ENCODE measurements around the gene COBL. TPM values are rescaled to one million over a fixed set of nuclear protein-coding genes. Genes with fewer than 3 reads are reported as not detected.

COBL gene
- total and polyA plus RNA-seq, 2 donors (not counting 3 experiments of a cell fraction or from before 2014, with no cell fraction given) = 0.11 TPM; not detected in 1

DNA sequence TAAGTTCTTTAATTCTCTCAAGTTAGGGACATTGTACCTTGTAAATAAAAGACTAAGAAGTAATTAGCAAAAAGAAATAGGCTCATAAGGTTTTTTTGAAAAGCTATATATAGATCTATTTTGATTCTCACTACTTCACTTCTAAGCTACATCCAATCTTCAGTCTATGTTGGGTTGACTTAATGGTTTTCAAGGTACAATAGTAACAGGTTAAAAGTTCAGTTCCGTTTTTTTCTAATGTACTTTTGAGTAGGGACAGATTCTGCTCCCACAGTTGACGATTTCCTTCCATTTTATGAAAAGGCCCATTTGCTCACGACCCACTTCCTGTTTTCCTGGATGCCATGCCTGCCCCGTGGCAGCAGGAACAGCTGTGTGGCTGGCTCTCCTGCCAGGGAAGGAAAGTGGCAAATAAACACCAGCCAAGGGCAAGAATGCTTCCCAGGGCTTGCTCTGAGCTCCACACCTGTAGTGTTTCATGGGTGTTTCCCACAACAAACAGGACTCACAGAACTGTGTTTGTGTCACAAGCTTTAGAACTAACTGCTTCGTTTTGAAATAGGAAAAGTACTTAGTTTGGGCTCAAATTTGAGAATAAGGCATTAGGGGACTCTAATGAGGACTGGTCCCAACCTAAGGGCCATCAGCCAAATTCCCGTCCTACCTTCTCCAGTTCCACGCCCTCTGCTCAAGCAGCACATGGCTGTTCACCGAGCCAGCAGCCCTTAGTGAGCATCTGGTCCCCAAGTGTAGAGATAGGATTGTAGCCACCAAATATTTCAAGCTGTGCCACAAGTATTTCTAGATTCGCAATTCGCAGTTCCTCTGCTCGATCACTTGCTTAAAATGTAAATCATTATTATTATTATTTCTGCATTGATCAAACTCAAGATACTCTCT is 240.7 kb downstream of the COBL start:
- Histone ChIP-seq H3K4me2 (ENCODE audit: insufficient read depth, low read length) (peak overlapping the region; percentile 7), H3K9me3 (replicated peaks; ENCODE audit: control insufficient read depth, insufficient read depth, low read length) (no peaks in the 10 kb centered on the region), H3K4me3 (replicated peaks in 1 of 3; ENCODE audit: insufficient read depth in 1 of 3, low read depth in 1 of 3, low read length in 3 of 3) (no peak overlapping the region), H3K9me1 (replicated peaks; ENCODE audit: control insufficient read depth, extremely low read depth, insufficient read depth, low read length) (no peaks in the 10 kb centered on the region), H3K36me3 (ENCODE audit: control insufficient read depth in 2 of 2, extremely low read depth in 1 of 2, insufficient read depth in 2 of 2, low read length in 2 of 2) (no peaks in the 10 kb centered on the region), H3K27ac (ENCODE audit: insufficient read depth, low read depth, low read length) (peak overlapping the region; percentile 43), H3K9ac (replicated peaks; ENCODE audit: extremely low read depth, insufficient read depth, low read length) (no peak overlapping the region), H4K20me1 (replicated peaks; ENCODE audit: control insufficient read depth, extremely low read depth, insufficient read depth, low read length) (no peaks in the 10 kb centered on the region), H3K79me2 (ENCODE audit: control insufficient read depth, insufficient read depth, low read length) (no peaks in the 10 kb centered on the region), H3K27me3 (ENCODE audit: control insufficient read depth in 2 of 2, insufficient read depth in 2 of 2, low read length in 2 of 2) (peaks cover 0 to 2% of the 10 kb centered on the region in 2 experiments), H3K4me1 (ENCODE audit: control insufficient read depth, extremely low read depth, insufficient read depth, low read length) (peaks cover 16% of the 10 kb centered on the region), H2AFZ (ENCODE audit: low read depth, low read length) (no peak overlapping the region)
- POLR2A ChIA-PET = interaction anchor here (0.9 kb wide), 1 partner anchor 40 kb away, joined by 3 read pairs; no protein-coding TSS in a partner anchor
- peak; percentile 64 for FAIRE-seq
- DNase-seq (ENCODE audit: low read depth, low spot score) = peak; percentile 91
- TF ChIP-seq MAX (IDR thresholded peaks at IDR 0.05; ENCODE audit: insufficient read depth, insufficient read length) = no peak
- peak; percentile 43 for TF ChIP-seq JUN (IDR thresholded peaks at IDR 0.05; ENCODE audit: borderline replicate concordance, insufficient read depth, insufficient read length, low read depth)
- dilution Hi-C loops (cut with MboI; ENCODE audit: extremely low pct_ligation_motif_present, low sequenced_read_pairs) = no loop called here
- CTCF ChIA-PET = interaction anchor here (1.0 to 2.5 kb wide), 4 partner anchors 9 to 391 kb away, joined by 3 to 18 read pairs (median 4); no protein-coding TSS in a partner anchor
- BruUV-seq (replicated peaks) = TSS peak; percentile 49
- intact Hi-C loops (cut with micrococcal nuclease) = loop anchor here (1.0 kb wide), 2 partner anchors 46 to 64 kb away; no protein-coding TSS in a partner anchor

GRCh38 chr7:51073171-51073570 is 243.4 kb downstream of the COBL start:
- Histone ChIP-seq H3K4me1 (ENCODE audit: control insufficient read depth, extremely low read depth, insufficient read depth, low read length) (peaks cover 37% of the 10 kb centered on the region), H3K9ac (replicated peaks; ENCODE audit: extremely low read depth, insufficient read depth, low read length) (no peak overlapping the region), H3K9me3 (replicated peaks; ENCODE audit: control insufficient read depth, insufficient read depth, low read length) (no peaks in the 10 kb centered on the region), H3K9me1 (replicated peaks; ENCODE audit: control insufficient read depth, extremely low read depth, insufficient read depth, low read length) (no peaks in the 10 kb centered on the region), H3K36me3 (ENCODE audit: control insufficient read depth in 2 of 2, extremely low read depth in 1 of 2, insufficient read depth in 2 of 2, low read length in 2 of 2) (no peaks in the 10 kb centered on the region), H3K27ac (ENCODE audit: insufficient read depth, low read depth, low read length) (no peak overlapping the region), H3K4me2 (ENCODE audit: insufficient read depth, low read length) (no peak overlapping the region), H3K4me3 (replicated peaks in 1 of 3; ENCODE audit: insufficient read depth in 1 of 3, low read depth in 1 of 3, low read length in 3 of 3) (no peak overlapping the region), H2AFZ (ENCODE audit: low read depth, low read length) (no peak overlapping the region), H3K79me2 (ENCODE audit: control insufficient read depth, insufficient read depth, low read length) (no peaks in the 10 kb centered on the region), H4K20me1 (replicated peaks; ENCODE audit: control insufficient read depth, extremely low read depth, insufficient read depth, low read length) (no peaks in the 10 kb centered on the region), H3K27me3 (ENCODE audit: control insufficient read depth in 2 of 2, insufficient read depth in 2 of 2, low read length in 2 of 2) (no peaks in the 10 kb centered on the region)
- ChIA-PET CTCF (no interaction called here), POLR2A (no interaction called here)
- intact Hi-C loops (cut with micrococcal nuclease) = no loop called here
- DNase-seq (ENCODE audit: low read depth, low spot score) (no peak), FAIRE-seq (no peak)
- TF ChIP-seq CTCF (IDR thresholded peaks at IDR 0.05; ENCODE audit: extremely low read depth in 1 of 2, insufficient read depth in 1 of 2, low read depth in 1 of 2, low read length in 2 of 2) (no peak), EZH2 (IDR thresholded peaks at IDR 0.05; ENCODE audit: borderline replicate concordance, low read depth, low read length, severe bottlenecking) (no peak), MAX (IDR thresholded peaks at IDR 0.05; ENCODE audit: insufficient read depth, insufficient read length) (no peak), POLR2AphosphoS5 (IDR thresholded peaks at IDR 0.05; ENCODE audit: insufficient read depth, low read depth, low read length) (no peak), GATA2 (IDR thresholded peaks at IDR 0.05; ENCODE audit: insufficient read depth, insufficient read length, low read depth, low read length) (no peak), JUN (IDR thresholded peaks at IDR 0.05; ENCODE audit: borderline replicate concordance, insufficient read depth, insufficient read length, low read depth) (no peak), POLR2A (IDR thresholded peaks at IDR 0.05; ENCODE audit: low read depth, low read length) (no peak), FOS (IDR thresholded peaks at IDR 0.05; ENCODE audit: borderline replicate concordance, insufficient read depth, low read length) (no peak), MYC (IDR thresholded peaks at IDR 0.05; ENCODE audit: low read depth, low read length) (no peak)
- dilution Hi-C loops (cut with MboI; ENCODE audit: extremely low pct_ligation_motif_present, low sequenced_read_pairs) = no loop called here
- no TSS peak for BruUV-seq (replicated peaks)
